Mesodermal cell (in vitro differentiated cells): ENCODE measurements around the gene SLC16A12.

Experiments
- H3K27ac ChIP-seq: 2 replicates; pipeline ENCODE4 v1.7.0; 2013; ENCODE audit warnings: mild to moderate bottlenecking, low read depth, low read length, moderate library complexity; ENCODE audit not compliant: severe bottlenecking
- H3K36me3 ChIP-seq: 2 replicates; pipeline ENCODE4 v1.7.1; 2013; ENCODE audit warnings: mild to moderate bottlenecking, low read length, moderate library complexity; ENCODE audit not compliant: control insufficient read depth, insufficient read depth
- H3K4me1 ChIP-seq: one replicate; pipeline ENCODE4 v1.7.1; 2013; ENCODE audit warnings: mild to moderate bottlenecking, low read length; ENCODE audit not compliant: insufficient read depth, control insufficient read depth, poor library complexity, severe bottlenecking
- H3K4me3 ChIP-seq: 2 replicates; pipeline ENCODE4 v1.7.0; 2013; ENCODE audit warnings: low read length, control low read depth, mild to moderate bottlenecking; ENCODE audit not compliant: insufficient read depth, poor library complexity, severe bottlenecking; ENCODE audit errors: extremely low read depth
- H3K9me3 ChIP-seq: 2 replicates; pipeline ENCODE4 v1.7.1; 2013; ENCODE audit warnings: mild to moderate bottlenecking, low read length, moderate library complexity; ENCODE audit not compliant: control insufficient read depth
- WGBS, 2 experiments: methylation state at CpG; one replicate each; pipeline ENCODE4 v1.1.5; 2013; ENCODE audit warnings: missing lambda C conversion rate in 2 of 2; ENCODE audit not compliant: insufficient coverage in 2 of 2; 5-methylcytosine and 5-hydroxymethylcytosine counted together

The SLC16A12 gene

DNA sequence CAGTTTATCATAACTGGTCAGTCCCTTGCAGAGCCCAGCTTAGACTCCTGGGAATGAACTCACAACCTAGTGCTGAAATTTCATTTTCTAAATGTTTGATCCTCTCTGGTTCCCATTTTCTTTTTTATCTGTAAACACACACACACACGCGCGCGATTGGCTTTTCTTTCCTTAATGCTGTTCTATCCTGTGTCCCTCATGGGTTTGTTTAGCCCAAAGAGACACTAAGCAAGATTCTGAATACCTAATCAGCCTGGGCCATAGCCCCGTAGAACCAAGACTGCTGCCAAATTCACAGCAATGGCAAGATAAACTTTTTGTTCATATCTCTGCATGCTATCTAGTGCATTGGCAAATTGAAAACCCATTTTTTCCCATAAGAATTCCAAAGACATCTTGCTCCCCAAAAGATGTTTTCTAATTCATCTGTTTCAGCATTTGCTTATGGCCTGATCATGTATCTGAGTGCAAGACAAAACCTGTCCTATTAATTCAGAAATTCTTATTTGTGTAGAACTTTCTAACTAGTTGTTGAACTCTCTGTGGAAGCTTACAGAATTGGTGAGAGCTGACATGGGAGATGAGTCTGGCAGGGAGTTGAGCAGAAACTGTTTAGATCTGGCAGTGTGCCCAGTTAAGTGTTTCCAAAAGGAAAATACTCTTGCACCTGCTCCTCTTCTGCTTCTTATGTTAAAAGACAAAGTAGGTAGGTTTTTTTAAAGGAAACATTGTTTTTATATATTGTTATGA, 144.7 kb downstream of the SLC16A12 start:
- Histone ChIP-seq H3K4me3 (no peak overlapping the region), H3K36me3 (no peaks in the 10 kb centered on the region), H3K9me3 (no peaks in the 10 kb centered on the region), H3K4me1 (peaks cover 6% of the 10 kb centered on the region), H3K27ac (no peak overlapping the region)
- WGBS, 2 experiments = 90 to 96% methylated on average over 5 of the region's 5 CpGs

DNA sequence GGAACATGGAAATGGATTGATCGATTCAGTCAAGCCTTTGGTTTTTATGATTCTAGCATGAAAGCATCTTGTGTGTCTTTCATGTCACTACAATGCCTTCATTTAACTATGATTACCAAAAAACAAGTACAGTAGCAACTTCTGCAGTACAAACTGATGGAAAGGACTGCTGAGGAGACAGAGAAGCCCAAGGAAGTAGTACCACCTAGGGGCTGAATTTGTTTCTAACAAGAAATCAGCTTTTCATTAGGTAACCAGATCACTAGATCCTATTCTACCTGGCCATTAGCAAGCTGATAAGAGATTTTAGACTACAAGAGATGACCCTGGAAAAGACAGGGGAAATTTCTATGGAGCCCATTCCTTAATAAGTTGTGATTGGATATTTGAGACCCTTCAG, 146.1 kb downstream of the SLC16A12 start:
- no peaks in the 10 kb centered on the region for H3K9me3 ChIP-seq
- H3K27ac ChIP-seq = no peak overlapping the region
- 100% methylated on average over 1 of the region's 1 CpG; no CpG with 5 or more reads in 1 of the 2 experiments for WGBS, 2 experiments
- H3K4me3 ChIP-seq = no peak overlapping the region
- H3K36me3 ChIP-seq = no peaks in the 10 kb centered on the region
- H3K4me1 ChIP-seq = peaks cover 6% of the 10 kb centered on the region

DNA sequence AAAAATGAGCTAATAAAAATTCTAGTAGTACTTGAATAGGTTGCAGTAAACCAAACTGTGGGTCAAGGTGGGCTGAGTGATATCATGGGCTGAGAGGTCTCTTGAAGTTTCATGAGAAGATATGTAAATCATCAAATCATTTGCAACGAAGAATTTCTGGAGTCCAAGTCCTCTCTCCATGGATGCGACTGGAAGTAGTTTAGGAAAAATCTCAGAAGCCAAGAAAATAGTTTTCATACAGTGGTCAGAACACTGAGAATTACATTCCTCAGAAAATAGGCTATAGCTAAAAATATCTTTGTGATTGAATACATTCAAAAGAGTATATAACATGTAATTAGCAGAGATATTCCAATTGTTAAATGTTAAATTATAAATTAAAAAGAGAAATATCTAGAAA, 146.6 kb downstream of the SLC16A12 start:
- Histone ChIP-seq H3K4me1 (peaks cover 6% of the 10 kb centered on the region), H3K36me3 (no peaks in the 10 kb centered on the region), H3K4me3 (no peak overlapping the region), H3K27ac (no peak overlapping the region), H3K9me3 (no peaks in the 10 kb centered on the region)
- 67% methylated on average over 1 of the region's 2 CpGs; no CpG with 5 or more reads in 1 of the 2 experiments for WGBS, 2 experiments

DNA sequence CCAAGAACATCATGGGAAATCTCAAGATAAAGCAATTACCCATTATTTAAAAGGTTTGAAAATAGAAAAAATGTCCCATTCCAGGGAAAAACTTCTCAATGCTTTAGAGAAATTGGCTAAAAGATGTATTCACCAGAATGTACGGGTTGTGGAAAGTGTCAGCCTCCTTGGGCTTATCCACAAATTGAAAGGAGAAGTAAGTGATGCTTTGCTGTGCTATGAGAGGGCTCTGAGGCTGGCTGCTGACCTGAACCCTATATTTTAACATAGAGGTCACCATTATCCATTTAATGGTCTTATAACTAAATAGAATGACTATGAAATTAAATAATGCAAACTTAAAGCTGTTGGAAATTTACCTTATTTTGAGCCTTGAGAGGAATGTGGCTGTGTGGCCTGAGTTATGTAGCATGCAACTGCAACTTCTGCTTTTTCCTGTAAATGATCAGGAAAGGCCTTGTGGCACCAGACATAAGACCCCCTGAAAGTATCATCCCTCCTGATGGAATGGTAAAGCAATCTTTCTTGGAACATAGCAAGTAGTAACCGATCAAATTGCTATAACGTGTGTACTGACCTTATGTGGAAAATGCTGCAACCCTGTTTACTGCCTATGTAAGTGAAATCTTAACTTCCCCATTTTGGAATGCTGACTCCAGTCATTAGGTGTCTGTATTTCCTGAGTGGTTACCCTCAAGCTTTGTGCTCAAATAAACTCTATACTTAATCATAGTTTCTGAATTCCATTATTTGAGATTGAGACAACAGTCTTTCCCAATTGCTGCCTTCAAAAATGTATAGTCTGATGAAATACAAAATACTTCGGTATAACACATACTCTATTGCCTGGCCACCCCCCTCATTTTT, 150.7 kb downstream of the SLC16A12 start:
- H3K27ac ChIP-seq = no peak overlapping the region
- no peak overlapping the region for H3K4me3 ChIP-seq
- no peaks in the 10 kb centered on the region for H3K36me3 ChIP-seq
- H3K9me3 ChIP-seq = no peaks in the 10 kb centered on the region
- no peaks in the 10 kb centered on the region for H3K4me1 ChIP-seq
- WGBS, 2 experiments = 81 to 86% methylated on average over 3 to 4 of the region's 4 CpGs

DNA sequence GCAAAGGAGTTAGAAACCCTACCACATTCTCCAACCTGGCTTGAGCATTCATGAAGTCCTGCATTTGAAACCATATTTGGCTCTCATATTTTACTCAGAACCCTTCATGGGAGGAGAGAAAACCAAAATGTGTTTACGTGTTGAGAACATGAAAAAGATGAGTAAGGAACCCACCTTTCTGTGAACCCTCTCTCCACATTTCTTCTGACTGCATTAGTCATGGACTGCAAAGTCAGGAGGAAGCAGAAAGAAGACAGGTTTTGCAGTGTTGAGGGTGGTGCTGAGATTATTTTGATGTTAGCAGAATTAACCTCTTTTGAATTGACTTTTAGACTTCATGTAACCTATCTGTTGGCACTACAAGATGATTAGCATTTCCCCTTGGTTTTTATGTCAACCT, 152.6 kb downstream of the SLC16A12 start:
- no peak overlapping the region for H3K27ac ChIP-seq
- H3K9me3 ChIP-seq = no peaks in the 10 kb centered on the region
- H3K36me3 ChIP-seq = no peaks in the 10 kb centered on the region
- WGBS, 2 experiments = no CpG with 5 or more reads among the region's 1 CpG
- no peaks in the 10 kb centered on the region for H3K4me1 ChIP-seq
- H3K4me3 ChIP-seq = no peak overlapping the region
